H1 (cell line): ENCODE data around the gene CDK3. TPM values are rescaled to one million over a fixed set of nuclear protein-coding genes. Genes with fewer than 3 reads are reported as not detected.

ENCODE experiments used
- CBX5 ChIP-seq: fragments of 300-800, 300-1000 bp; sonication (generic); IDR thresholded peaks from 2 replicates; pipeline ENCODE4 v1.7.1; 2016; ENCODE audit warnings: antibody characterized with exemption, low read length, low read depth
- CBX8 ChIP-seq: fragments of 300-800, 300-1000 bp; sonication (generic); IDR thresholded peaks from 2 replicates; pipeline ENCODE4 v1.7.1; 2016; ENCODE audit warnings: low read depth, low read length, borderline replicate concordance
- RFX5 ChIP-seq: IDR thresholded peaks from 2 replicates; pipeline ENCODE4 v1.6.1; 2011; ENCODE audit warnings: low read depth, low read length, improper control_type of control experiment, borderline replicate concordance
- RNF2 ChIP-seq: fragments of 200-900, 300-1000 bp; sonication (generic); IDR thresholded peaks from 2 replicates; pipeline ENCODE4 v1.7.1; 2016; ENCODE audit warnings: borderline replicate concordance, low read depth, mild to moderate bottlenecking, antibody characterized with exemption, low read length; ENCODE audit not compliant: poor library complexity, severe bottlenecking; ENCODE audit errors: missing control alignments
- SIX5 ChIP-seq: IDR thresholded peaks from 2 replicates; pipeline ENCODE4 v1.6.1; 2011; ENCODE audit warnings: mild to moderate bottlenecking, low read depth, low read length
- SP1 ChIP-seq: IDR thresholded peaks from 2 replicates; pipeline ENCODE4 v1.6.1; 2011; ENCODE audit warnings: low read depth, low read length
- TAF1 ChIP-seq: IDR thresholded peaks from 2 replicates; pipeline ENCODE4 v1.6.1; 2011; ENCODE audit warnings: mild to moderate bottlenecking, low read depth, low read length
- polyA plus RNA-seq, 7 experiments: library from polyadenylated mRNA; depleted of rRNA in 3 of 7; stranded (reverse) in 5 of 7; unstranded in 2 of 7; fragments of >200 nt in 5 of 7; fragments of 200-250 nt in 2 of 7; gene quantifications; 1 replicate in 5 of 7; 2 replicates in 1 of 7; 4 replicates in 1 of 7; pipeline versions ENCODE4 v1.2.1 to v1.2.3, GENCODE V29; 2011 to 2013; ENCODE audit warnings: missing spikeins in 2 of 7, mixed read lengths in 2 of 7
- total RNA-seq: library from RNA; stranded (reverse); fragmentation: NEBNext Ultra II Directional; extraction: Animal tissue kit (Norgen Biotek cat#: 25700); gene quantifications from 2 replicates; pipeline ENCODE4 v1.2.1, GENCODE V29; 2021
- TF ChIP-seq, protein P1 (sequence below): IDR thresholded peaks from 2 replicates; pipeline ENCODE4 v1.6.1; 2012; ENCODE audit warnings: inconsistent platforms

The CDK3 gene
- total and polyA plus RNA-seq, 2 of the 8 experiments (the other 6 are each of a cell fraction or from before 2014, with no cell fraction given), result 10.0 to 14.6 TPM

GRCh38 chr17:75981019-75981615 is 19.5 kb upstream of the CDK3 start (continued):
- TF ChIP-seq, protein P1, sequence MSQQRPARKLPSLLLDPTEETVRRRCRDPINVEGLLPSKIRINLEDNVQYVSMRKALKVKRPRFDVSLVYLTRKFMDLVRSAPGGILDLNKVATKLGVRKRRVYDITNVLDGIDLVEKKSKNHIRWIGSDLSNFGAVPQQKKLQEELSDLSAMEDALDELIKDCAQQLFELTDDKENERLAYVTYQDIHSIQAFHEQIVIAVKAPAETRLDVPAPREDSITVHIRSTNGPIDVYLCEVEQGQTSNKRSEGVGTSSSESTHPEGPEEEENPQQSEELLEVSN, result no peak
- TF ChIP-seq CBX5 (no peak), RNF2 (no peak), CBX8 (no peak), SP1 (no peak), SIX5 (no peak), TAF1 (no peak), RFX5 (no peak)
